Suprapubic skin (tissue), 3 donors: ENCODE results near the gene PTCD3.

ENCODE experiments used
- POLR2A ChIP-seq, 2 donors: fragments of 450-650 bp; IDR thresholded peaks; one replicate each; pipeline ENCODE4 v1.6.1; 2017; ENCODE audit warnings: antibody characterized with exemption in 2 of 2, mild to moderate bottlenecking in 2 of 2, moderate library complexity in 2 of 2
- TF ChIP-seq, protein P1 (sequence below), 2 donors: fragments of 200-600 bp in 1 of 2; fragments of 450-650 bp in 1 of 2; sonication (generic) in 1 of 2; IDR thresholded peaks; one replicate each; pipeline ENCODE4 v1.5.1; 2016 to 2019; ENCODE audit warnings: antibody characterized with exemption in 2 of 2, mild to moderate bottlenecking in 1 of 2, moderate library complexity in 1 of 2

DNA sequence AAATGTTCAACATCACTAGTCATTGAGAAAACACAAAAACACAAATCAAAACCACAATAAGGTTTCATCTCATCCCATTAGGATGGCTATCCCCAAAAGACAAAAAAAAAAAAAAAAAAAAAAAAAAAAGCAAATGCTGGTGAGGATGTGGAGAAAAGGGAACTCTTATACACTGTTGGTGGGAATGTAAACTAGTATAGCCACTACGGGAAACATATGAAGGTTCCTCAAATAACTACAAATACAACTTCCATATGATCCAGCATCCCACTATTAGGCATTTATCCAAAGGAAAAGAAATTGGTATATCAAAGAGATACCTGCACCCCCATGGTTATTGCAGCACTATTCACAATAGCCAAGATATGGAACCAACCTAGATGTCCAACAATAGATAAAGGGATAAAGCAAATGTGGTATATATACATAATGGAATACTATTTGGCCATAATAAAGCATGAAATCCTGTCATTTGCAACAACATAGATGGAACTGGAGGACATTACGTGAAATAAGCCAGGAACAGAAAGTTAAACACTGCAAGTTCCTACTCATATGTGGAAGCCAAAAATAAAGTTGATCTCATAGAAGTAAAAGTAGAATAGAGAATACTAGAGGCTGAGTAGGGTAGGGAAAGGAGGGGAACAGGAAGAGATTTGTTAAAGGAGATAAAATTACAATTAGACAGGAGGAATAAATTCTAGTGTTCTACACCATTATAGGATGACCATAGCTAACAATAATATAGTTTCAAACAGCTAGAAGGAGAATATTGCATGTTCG is 8.7 kb upstream of the PTCD3 start:
- no peak for TF ChIP-seq POLR2A (IDR thresholded peaks at IDR 0.05)
- TF ChIP-seq, protein P1, sequence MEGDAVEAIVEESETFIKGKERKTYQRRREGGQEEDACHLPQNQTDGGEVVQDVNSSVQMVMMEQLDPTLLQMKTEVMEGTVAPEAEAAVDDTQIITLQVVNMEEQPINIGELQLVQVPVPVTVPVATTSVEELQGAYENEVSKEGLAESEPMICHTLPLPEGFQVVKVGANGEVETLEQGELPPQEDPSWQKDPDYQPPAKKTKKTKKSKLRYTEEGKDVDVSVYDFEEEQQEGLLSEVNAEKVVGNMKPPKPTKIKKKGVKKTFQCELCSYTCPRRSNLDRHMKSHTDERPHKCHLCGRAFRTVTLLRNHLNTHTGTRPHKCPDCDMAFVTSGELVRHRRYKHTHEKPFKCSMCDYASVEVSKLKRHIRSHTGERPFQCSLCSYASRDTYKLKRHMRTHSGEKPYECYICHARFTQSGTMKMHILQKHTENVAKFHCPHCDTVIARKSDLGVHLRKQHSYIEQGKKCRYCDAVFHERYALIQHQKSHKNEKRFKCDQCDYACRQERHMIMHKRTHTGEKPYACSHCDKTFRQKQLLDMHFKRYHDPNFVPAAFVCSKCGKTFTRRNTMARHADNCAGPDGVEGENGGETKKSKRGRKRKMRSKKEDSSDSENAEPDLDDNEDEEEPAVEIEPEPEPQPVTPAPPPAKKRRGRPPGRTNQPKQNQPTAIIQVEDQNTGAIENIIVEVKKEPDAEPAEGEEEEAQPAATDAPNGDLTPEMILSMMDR (IDR thresholded peaks at IDR 0.05), result no peak
